Colonic mucosa (tissue), 4 donors: Measurements from ENCODE around the gene TTC8. TPM values are rescaled to one million over a fixed set of nuclear protein-coding genes. Genes with fewer than 3 reads are reported as not detected.

Experiments
- DNase-seq: peaks from one replicate; pipeline ENCODE4 v3.0.0-alpha.2; 2020
- H3K27ac ChIP-seq: fragments of 200-600 bp; one replicate; pipeline ENCODE4 v1.8.0; 2021
- H3K27me3 ChIP-seq: fragments of 200-600 bp; one replicate; pipeline ENCODE4 v1.8.0; 2021
- H3K36me3 ChIP-seq: fragments of 200-600 bp; one replicate; pipeline ENCODE4 v1.8.0; 2021
- H3K4me1 ChIP-seq: fragments of 200-600 bp; one replicate; pipeline ENCODE4 v1.8.0; 2021; ENCODE audit warnings: mild to moderate bottlenecking
- H3K4me3 ChIP-seq: fragments of 200-600 bp; one replicate; pipeline ENCODE4 v1.8.0; 2021
- H3K9ac ChIP-seq, 2 donors: one replicate each; pipeline ENCODE4 v1.7.0; 2013; ENCODE audit warnings: control low read depth in 2 of 2, low read depth in 2 of 2, low read length in 2 of 2
- H3K9me3 ChIP-seq: fragments of 200-600 bp; one replicate; pipeline ENCODE4 v1.8.0; 2021
- CTCF ChIP-seq: fragments of 200-600 bp; IDR thresholded peaks from one replicate; pipeline ENCODE4 v1.8.0; 2022; ENCODE audit warnings: antibody characterized with exemption, mild to moderate bottlenecking
- intact Hi-C: fragments of 100-400 bp; cut with DNase I; formaldehyde crosslinking; loops from one replicate; pipeline ENCODE4 v1.14.1; 2022
- total RNA-seq, 2 donors: library from RNA; stranded (reverse); fragmentation: NEBNext Ultra II Directional in 1 of 2; extraction: Animal tissue kit (Norgen Biotek cat#: 25700) in 1 of 2; gene quantifications; one replicate each; pipeline ENCODE4 v1.2.1, GENCODE V29; 2021
- donor health status: healthy.
- donor health status: DM: no; HTN: no; CAD: no.
- donor health status: DM: no; HTN: no; CAD: no.

Gene TTC8
- total RNA-seq, 2 donors from 2014 or later, result 13.5 to 17.1 TPM

GRCh38 chr14:88842414-88842813 is 18.0 kb downstream of the TTC8 start:
- TF ChIP-seq CTCF, result no peak
- no peaks in the 10 kb centered on the region for H3K9me3 ChIP-seq
- intact Hi-C loops, result no loop called here
- no peaks in the 10 kb centered on the region for H3K36me3 ChIP-seq
- no peak overlapping the region for H3K27ac ChIP-seq
- H3K4me1 ChIP-seq, result no peaks in the 10 kb centered on the region
- no peak for DNase-seq
- H3K9ac ChIP-seq, result no peak overlapping the region
- H3K4me3 ChIP-seq, result no peak overlapping the region
- H3K27me3 ChIP-seq, result no peaks in the 10 kb centered on the region

GRCh38 chr14:88844980-88845491 is 20.6 kb downstream of the TTC8 start:
- no peak overlapping the region for H3K4me3 ChIP-seq
- no peaks in the 10 kb centered on the region for H3K4me1 ChIP-seq
- H3K9me3 ChIP-seq, result no peaks in the 10 kb centered on the region
- no peaks in the 10 kb centered on the region for H3K36me3 ChIP-seq
- no peak for DNase-seq
- TF ChIP-seq CTCF, result no peak
- no peaks in the 10 kb centered on the region for H3K27me3 ChIP-seq
- no peak overlapping the region for H3K27ac ChIP-seq
- no peak overlapping the region for H3K9ac ChIP-seq
- intact Hi-C loops, result no loop called here

GRCh38 chr14:88848571-88848970 is 24.1 kb downstream of the TTC8 start:
- Histone ChIP-seq H3K9ac (no peak overlapping the region), H3K4me1 (no peaks in the 10 kb centered on the region), H3K27ac (no peak overlapping the region), H3K27me3 (no peaks in the 10 kb centered on the region), H3K9me3 (no peaks in the 10 kb centered on the region), H3K4me3 (no peak overlapping the region), H3K36me3 (no peaks in the 10 kb centered on the region)
- no peak for TF ChIP-seq CTCF
- intact Hi-C loops, result no loop called here
- no peak for DNase-seq

GRCh38 chr14:88849716-88850115 is 25.3 kb downstream of the TTC8 start:
- no peak overlapping the region for H3K9ac ChIP-seq
- no peak overlapping the region for H3K27ac ChIP-seq
- intact Hi-C loops, result no loop called here
- no peaks in the 10 kb centered on the region for H3K9me3 ChIP-seq
- H3K4me3 ChIP-seq, result no peak overlapping the region
- no peak for DNase-seq
- no peaks in the 10 kb centered on the region for H3K4me1 ChIP-seq
- TF ChIP-seq CTCF, result no peak
- H3K27me3 ChIP-seq, result no peaks in the 10 kb centered on the region
- H3K36me3 ChIP-seq, result no peaks in the 10 kb centered on the region

- intact Hi-C loops, result no loop called here
- Histone ChIP-seq H3K27me3 (no peaks in the 10 kb centered on the region), H3K36me3 (no peaks in the 10 kb centered on the region), H3K4me3 (no peak overlapping the region), H3K4me1 (no peaks in the 10 kb centered on the region), H3K27ac (no peak overlapping the region), H3K9me3 (no peaks in the 10 kb centered on the region), H3K9ac (no peak overlapping the region)
- no peak for DNase-seq
- no peak for TF ChIP-seq CTCF
Observed at GRCh38 chr14:88851587-88851986, 27.1 kb downstream of the TTC8 start.

GRCh38 chr14:88852632-88853031 is 28.2 kb downstream of the TTC8 start:
- H3K27me3 ChIP-seq, result no peaks in the 10 kb centered on the region
- intact Hi-C loops, result no loop called here
- no peak overlapping the region for H3K27ac ChIP-seq
- H3K4me1 ChIP-seq, result no peaks in the 10 kb centered on the region
- no peak overlapping the region for H3K4me3 ChIP-seq
- no peaks in the 10 kb centered on the region for H3K36me3 ChIP-seq
- no peak for DNase-seq
- TF ChIP-seq CTCF, result no peak
- H3K9me3 ChIP-seq, result no peaks in the 10 kb centered on the region
- H3K9ac ChIP-seq, result no peak overlapping the region
